Mucosa of stomach (tissue), 1 donor: ENCODE measurements around the gene STRADB.

Experiments used
- H3K27me3 ChIP-seq: one replicate; pipeline ENCODE4 v1.7.0; 2013; ENCODE audit warnings: mild to moderate bottlenecking, low read length; ENCODE audit not compliant: control insufficient read depth, insufficient read depth
- H3K36me3 ChIP-seq: one replicate; pipeline ENCODE4 v1.7.0; 2013; ENCODE audit warnings: low read length; ENCODE audit not compliant: control insufficient read depth, insufficient read depth
- H3K4me1 ChIP-seq: one replicate; pipeline ENCODE4 v1.7.0; 2013; ENCODE audit warnings: mild to moderate bottlenecking, low read length; ENCODE audit not compliant: control insufficient read depth, insufficient read depth
- H3K4me3 ChIP-seq: one replicate; pipeline ENCODE4 v1.7.0; 2013; ENCODE audit warnings: low read length
- H3K9ac ChIP-seq: one replicate; pipeline ENCODE4 v1.7.0; 2013; ENCODE audit warnings: mild to moderate bottlenecking, low read length, moderate library complexity
- H3K9me3 ChIP-seq: one replicate; pipeline ENCODE4 v1.7.0; 2013; ENCODE audit warnings: mild to moderate bottlenecking, low read length, moderate library complexity; ENCODE audit not compliant: control insufficient read depth
- donor health status: Pancreatic carcinoma.

Gene STRADB

GRCh38 chr2:201451292-201452057 lies at the start of gene STRADB, which contains the start of gene TRAK2:
Gene STRADB (plus strand): TSS chr2:201451740. CDS start chr2:201454841, 3,101 bp downstream.
Gene TRAK2 (minus strand): TSS chr2:201451458. CDS start chr2:201420507, 30,951 bp downstream.
- Histone ChIP-seq H3K9me3 (no peaks in the 10 kb centered on the region), H3K9ac (peak within 1 kb of the TSS; percentile 84), H3K36me3 (no peaks in the 10 kb centered on the region), H3K27me3 (no peaks in the 10 kb centered on the region), H3K4me3 (peak within 1 kb of the TSS; percentile 85), H3K4me1 (peaks cover 28% of the 10 kb centered on the region)

- peaks cover 11% of the 10 kb centered on the region for H3K4me1 ChIP-seq
Measured at GRCh38 chr2:201401815-201402214, 49.7 kb upstream of the STRADB start.

GRCh38 chr2:201402651-201403562 lies 48.6 kb upstream of the STRADB start:
- no peak overlapping the region for H3K4me3 ChIP-seq
- no peaks in the 10 kb centered on the region for H3K36me3 ChIP-seq
- no peaks in the 10 kb centered on the region for H3K9me3 ChIP-seq
- no peak overlapping the region for H3K9ac ChIP-seq
- no peaks in the 10 kb centered on the region for H3K27me3 ChIP-seq
- H3K4me1 ChIP-seq = peaks cover 13% of the 10 kb centered on the region

More at GRCh38 chr2:201401815-201402214, 49.7 kb upstream of the STRADB start:
- Histone ChIP-seq H3K36me3 (no peaks in the 10 kb centered on the region), H3K9ac (no peak overlapping the region), H3K9me3 (no peaks in the 10 kb centered on the region), H3K27me3 (no peaks in the 10 kb centered on the region), H3K4me3 (no peak overlapping the region)

GRCh38 chr2:201403880-201404279 lies 47.7 kb upstream of the STRADB start:
- H3K27me3 ChIP-seq = no peaks in the 10 kb centered on the region
- peaks cover 13% of the 10 kb centered on the region for H3K4me1 ChIP-seq
- H3K4me3 ChIP-seq = no peak overlapping the region
- H3K9me3 ChIP-seq = no peaks in the 10 kb centered on the region
- H3K9ac ChIP-seq = no peak overlapping the region
- no peaks in the 10 kb centered on the region for H3K36me3 ChIP-seq

GRCh38 chr2:201404699-201405280 lies 46.8 kb upstream of the STRADB start:
- no peak overlapping the region for H3K4me3 ChIP-seq
- peaks cover 13% of the 10 kb centered on the region for H3K4me1 ChIP-seq
- H3K9me3 ChIP-seq = no peaks in the 10 kb centered on the region
- no peaks in the 10 kb centered on the region for H3K27me3 ChIP-seq
- no peaks in the 10 kb centered on the region for H3K36me3 ChIP-seq
- H3K9ac ChIP-seq = no peak overlapping the region

- peaks cover 13% of the 10 kb centered on the region for H3K4me1 ChIP-seq
- no peaks in the 10 kb centered on the region for H3K27me3 ChIP-seq
- H3K9me3 ChIP-seq = no peaks in the 10 kb centered on the region
- no peaks in the 10 kb centered on the region for H3K36me3 ChIP-seq
- no peak overlapping the region for H3K4me3 ChIP-seq
- H3K9ac ChIP-seq = no peak overlapping the region
Measured at GRCh38 chr2:201406077-201406662, 45.4 kb upstream of the STRADB start.

GRCh38 chr2:201407265-201407664 lies 44.3 kb upstream of the STRADB start:
- Histone ChIP-seq H3K4me3 (no peak overlapping the region), H3K9me3 (no peaks in the 10 kb centered on the region), H3K9ac (no peak overlapping the region), H3K4me1 (peaks cover 13% of the 10 kb centered on the region), H3K27me3 (no peaks in the 10 kb centered on the region), H3K36me3 (no peaks in the 10 kb centered on the region)

GRCh38 chr2:201408931-201409330 lies 42.6 kb upstream of the STRADB start:
- H3K36me3 ChIP-seq = no peaks in the 10 kb centered on the region
- H3K9me3 ChIP-seq = no peaks in the 10 kb centered on the region
- H3K4me1 ChIP-seq = peaks cover 13% of the 10 kb centered on the region

GRCh38 chr2:201411421-201411820 lies 40.1 kb upstream of the STRADB start:
- no peaks in the 10 kb centered on the region for H3K27me3 ChIP-seq
- H3K4me1 ChIP-seq = peaks cover 6% of the 10 kb centered on the region
- H3K36me3 ChIP-seq = no peaks in the 10 kb centered on the region
- H3K9ac ChIP-seq = no peak overlapping the region
- H3K4me3 ChIP-seq = no peak overlapping the region
- H3K9me3 ChIP-seq = no peaks in the 10 kb centered on the region

More at GRCh38 chr2:201408931-201409330, 42.6 kb upstream of the STRADB start:
- no peaks in the 10 kb centered on the region for H3K27me3 ChIP-seq
- H3K9ac ChIP-seq = no peak overlapping the region
- H3K4me3 ChIP-seq = no peak overlapping the region

GRCh38 chr2:201413143-201413542 lies 38.4 kb upstream of the STRADB start:
- Histone ChIP-seq H3K9me3 (no peaks in the 10 kb centered on the region), H3K9ac (no peak overlapping the region), H3K36me3 (no peaks in the 10 kb centered on the region), H3K27me3 (no peaks in the 10 kb centered on the region), H3K4me1 (no peaks in the 10 kb centered on the region), H3K4me3 (no peak overlapping the region)

GRCh38 chr2:201413552-201413951 lies 38.0 kb upstream of the STRADB start:
- H3K9ac ChIP-seq = no peak overlapping the region
- no peak overlapping the region for H3K4me3 ChIP-seq
- H3K27me3 ChIP-seq = no peaks in the 10 kb centered on the region
- H3K4me1 ChIP-seq = peaks cover under 1% of the 10 kb centered on the region
- no peaks in the 10 kb centered on the region for H3K9me3 ChIP-seq
- H3K36me3 ChIP-seq = no peaks in the 10 kb centered on the region
